GM12878 (cell line): ENCODE results near the gene RNPS1. TPM values are rescaled to one million over a fixed set of nuclear protein-coding genes. Genes with fewer than 3 reads are reported as not detected.

Experiments
- CBFB ChIP-seq: IDR thresholded peaks from 2 replicates; pipeline ENCODE4 v1.6.1; 2016; ENCODE audit warnings: antibody characterized with exemption, low read depth
- CREM ChIP-seq: IDR thresholded peaks from 2 replicates; pipeline ENCODE4 v1.6.1; 2014; ENCODE audit warnings: antibody characterized with exemption, low read depth
- DPF2 ChIP-seq: fragments of 450-650 bp; IDR thresholded peaks from 2 replicates; pipeline ENCODE4 v1.6.1; 2017; ENCODE audit warnings: mild to moderate bottlenecking
- EED ChIP-seq: sonication (generic); IDR thresholded peaks from 2 replicates; pipeline ENCODE4 v1.6.1; 2016; ENCODE audit warnings: antibody characterized with exemption, low read depth
- JUNB ChIP-seq: IDR thresholded peaks from 2 replicates; pipeline ENCODE4 v1.6.1; 2016; ENCODE audit warnings: antibody characterized with exemption, mild to moderate bottlenecking
- JUND ChIP-seq: IDR thresholded peaks from 2 replicates; pipeline ENCODE4 v1.6.1; 2012; ENCODE audit warnings: low read depth, mild to moderate bottlenecking, low read length, improper control_type of control experiment, moderate library complexity
- NFXL1 ChIP-seq: fragments of 450-650 bp; IDR thresholded peaks from 2 replicates; pipeline ENCODE4 v1.6.1; 2017; ENCODE audit warnings: antibody characterized with exemption, mild to moderate bottlenecking, borderline replicate concordance
- PAX5 ChIP-seq: IDR thresholded peaks from 2 replicates; pipeline ENCODE4 v1.6.1; 2011; ENCODE audit warnings: low read depth, low read length, borderline replicate concordance
- POLR2AphosphoS5 ChIP-seq: IDR thresholded peaks from 2 replicates; pipeline ENCODE4 v1.6.1; 2011; ENCODE audit warnings: mild to moderate bottlenecking, low read length, inconsistent platforms
- POU2F2 ChIP-seq: IDR thresholded peaks from 3 replicates; pipeline ENCODE4 v1.6.1; 2011; ENCODE audit warnings: low read depth, mild to moderate bottlenecking, low read length, borderline replicate concordance
- RUNX3 ChIP-seq: IDR thresholded peaks from 2 replicates; pipeline ENCODE4 v1.6.1; 2012; ENCODE audit warnings: low read length, inconsistent platforms
- YBX1 ChIP-seq: fragments of 450-650 bp; IDR thresholded peaks from 2 replicates; pipeline ENCODE4 v1.6.1; 2016; ENCODE audit warnings: antibody characterized with exemption
- ZNF622 ChIP-seq: fragments of 450-650 bp; IDR thresholded peaks from 2 replicates; pipeline ENCODE4 v1.6.1; 2017; ENCODE audit warnings: mild to moderate bottlenecking, inconsistent platforms
- polyA plus RNA-seq, 11 experiments: library from polyadenylated mRNA; depleted of rRNA in 4 of 11; unstranded in 6 of 11; stranded (reverse) in 5 of 11; fragments of >200 nt; fragmentation: Nextera tagmentation in 4 of 11; fragmentation: Illumina TruSeq in 1 of 11; extraction: Ambion mirVana in 4 of 11; extraction: Trizol in 1 of 11; gene quantifications; 1 replicate in 1 of 11; 2 replicates in 10 of 11; pipeline versions ENCODE4 v1.2.1 to v1.2.3, GENCODE V29; 2011 to 2016; ENCODE audit warnings: inconsistent platforms in 2 of 11, missing spikeins in 2 of 11, low read depth in 1 of 11
- total RNA-seq, 4 experiments: library from RNA; depleted of rRNA in 3 of 4; stranded (reverse); fragments of >200 nt in 3 of 4; fragmentation: Illumina TruSeq in 1 of 4; extraction: Trizol in 1 of 4; gene quantifications; 2 replicates each; pipeline versions ENCODE4 v1.2.1 to v1.2.3, GENCODE V29; 2013 to 2021
- TF ChIP-seq, protein P1 (sequence below): fragments of 150-350 bp; IDR thresholded peaks from 2 replicates; pipeline ENCODE4 v1.6.1; 2014; ENCODE audit warnings: mild to moderate bottlenecking, low read depth, low read length
- TF ChIP-seq, protein P2 (sequence below), 3 experiments: IDR thresholded peaks in 2 of 3; conservative IDR thresholded peaks in 1 of 3; 2 replicates each; pipeline ENCODE4 v1.5.1; 2011; ENCODE audit warnings: low read depth in 3 of 3, low read length in 3 of 3, mild to moderate bottlenecking in 3 of 3, control low read depth in 2 of 3, moderate library complexity in 2 of 3, inconsistent platforms in 1 of 3, mixed read lengths in 1 of 3; ENCODE audit not compliant: control insufficient read depth in 2 of 3, insufficient read depth in 1 of 3; ENCODE audit errors: extremely low read depth in 1 of 3
- TF ChIP-seq, protein P3 (sequence below): fragments of 450-650 bp; IDR thresholded peaks from 2 replicates; pipeline ENCODE4 v1.6.1; 2016; ENCODE audit warnings: mild to moderate bottlenecking, moderate library complexity, borderline replicate concordance
- TF ChIP-seq, protein P4 (sequence below): IDR thresholded peaks from 2 replicates; pipeline ENCODE4 v1.6.1; 2011; ENCODE audit warnings: low read depth, mild to moderate bottlenecking, low read length, moderate library complexity, borderline replicate concordance; ENCODE audit errors: extremely low read depth
- TF ChIP-seq, protein P5 (sequence below): fragments of 450-650 bp; IDR thresholded peaks from 2 replicates; pipeline ENCODE4 v1.6.1; 2018; ENCODE audit warnings: mild to moderate bottlenecking, low read depth, moderate library complexity; ENCODE audit not compliant: partially characterized antibody

Gene RNPS1
- total and polyA plus RNA-seq, 10 of the 15 experiments (the other 5 are each of a cell fraction or from before 2014, with no cell fraction given): 38.2 to 359 (median 188) TPM

DNA sequence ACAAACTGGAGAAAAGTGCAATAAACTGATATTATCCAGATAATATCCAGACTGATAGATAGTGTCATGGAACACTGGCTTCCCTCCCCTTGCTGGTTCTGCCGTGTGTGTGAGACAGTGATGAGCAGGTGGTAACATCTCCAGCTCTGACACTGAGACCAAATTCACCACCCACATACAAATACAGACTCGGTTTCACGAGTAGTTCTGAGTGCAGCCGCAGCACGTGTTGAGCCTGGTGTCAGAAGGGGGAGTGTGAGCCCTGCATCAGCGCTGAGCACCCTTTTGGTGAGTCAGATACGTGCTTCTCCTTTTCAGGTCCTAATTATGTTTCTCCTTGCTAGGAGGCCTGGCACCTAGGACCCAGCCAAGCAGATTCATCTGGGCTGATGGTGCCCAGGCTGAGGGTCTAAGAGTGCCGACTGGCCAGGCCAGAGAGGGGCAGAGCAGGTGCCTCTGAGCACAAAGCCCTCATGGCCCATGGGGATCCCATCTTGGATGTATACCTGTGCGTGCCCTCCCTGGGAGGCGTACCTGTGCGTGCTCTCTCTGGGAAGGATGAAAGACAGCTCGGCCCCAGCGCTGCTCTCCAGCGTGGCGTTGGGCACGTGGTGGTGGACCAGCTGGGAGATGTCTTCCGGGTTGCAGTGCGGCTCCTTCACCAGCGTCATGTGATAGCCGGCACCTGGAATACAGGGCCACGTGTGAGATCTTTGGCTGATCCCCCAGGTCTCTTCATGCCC lies 27.3 kb upstream of the RNPS1 start (continued):
- TF ChIP-seq, protein P1, sequence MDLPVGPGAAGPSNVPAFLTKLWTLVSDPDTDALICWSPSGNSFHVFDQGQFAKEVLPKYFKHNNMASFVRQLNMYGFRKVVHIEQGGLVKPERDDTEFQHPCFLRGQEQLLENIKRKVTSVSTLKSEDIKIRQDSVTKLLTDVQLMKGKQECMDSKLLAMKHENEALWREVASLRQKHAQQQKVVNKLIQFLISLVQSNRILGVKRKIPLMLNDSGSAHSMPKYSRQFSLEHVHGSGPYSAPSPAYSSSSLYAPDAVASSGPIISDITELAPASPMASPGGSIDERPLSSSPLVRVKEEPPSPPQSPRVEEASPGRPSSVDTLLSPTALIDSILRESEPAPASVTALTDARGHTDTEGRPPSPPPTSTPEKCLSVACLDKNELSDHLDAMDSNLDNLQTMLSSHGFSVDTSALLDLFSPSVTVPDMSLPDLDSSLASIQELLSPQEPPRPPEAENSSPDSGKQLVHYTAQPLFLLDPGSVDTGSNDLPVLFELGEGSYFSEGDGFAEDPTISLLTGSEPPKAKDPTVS: no peak
- no peak for TF ChIP-seq CBFB
- no peak for TF ChIP-seq EED
- no peak for TF ChIP-seq JUND
- no peak for TF ChIP-seq CREM
- TF ChIP-seq, protein P2, sequence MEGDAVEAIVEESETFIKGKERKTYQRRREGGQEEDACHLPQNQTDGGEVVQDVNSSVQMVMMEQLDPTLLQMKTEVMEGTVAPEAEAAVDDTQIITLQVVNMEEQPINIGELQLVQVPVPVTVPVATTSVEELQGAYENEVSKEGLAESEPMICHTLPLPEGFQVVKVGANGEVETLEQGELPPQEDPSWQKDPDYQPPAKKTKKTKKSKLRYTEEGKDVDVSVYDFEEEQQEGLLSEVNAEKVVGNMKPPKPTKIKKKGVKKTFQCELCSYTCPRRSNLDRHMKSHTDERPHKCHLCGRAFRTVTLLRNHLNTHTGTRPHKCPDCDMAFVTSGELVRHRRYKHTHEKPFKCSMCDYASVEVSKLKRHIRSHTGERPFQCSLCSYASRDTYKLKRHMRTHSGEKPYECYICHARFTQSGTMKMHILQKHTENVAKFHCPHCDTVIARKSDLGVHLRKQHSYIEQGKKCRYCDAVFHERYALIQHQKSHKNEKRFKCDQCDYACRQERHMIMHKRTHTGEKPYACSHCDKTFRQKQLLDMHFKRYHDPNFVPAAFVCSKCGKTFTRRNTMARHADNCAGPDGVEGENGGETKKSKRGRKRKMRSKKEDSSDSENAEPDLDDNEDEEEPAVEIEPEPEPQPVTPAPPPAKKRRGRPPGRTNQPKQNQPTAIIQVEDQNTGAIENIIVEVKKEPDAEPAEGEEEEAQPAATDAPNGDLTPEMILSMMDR (IDR thresholded peaks at IDR 0.05 in 2 of 3, conservative IDR thresholded peaks at IDR 0.05 in 1 of 3; ENCODE audit: control insufficient read depth in 2 of 3, extremely low read depth in 1 of 3, insufficient read depth in 1 of 3, low read depth in 3 of 3, low read length in 3 of 3): peak in 1 of 3 experiments; percentile 26; a peak in 2 of 6 replicates
- TF ChIP-seq, protein P3, sequence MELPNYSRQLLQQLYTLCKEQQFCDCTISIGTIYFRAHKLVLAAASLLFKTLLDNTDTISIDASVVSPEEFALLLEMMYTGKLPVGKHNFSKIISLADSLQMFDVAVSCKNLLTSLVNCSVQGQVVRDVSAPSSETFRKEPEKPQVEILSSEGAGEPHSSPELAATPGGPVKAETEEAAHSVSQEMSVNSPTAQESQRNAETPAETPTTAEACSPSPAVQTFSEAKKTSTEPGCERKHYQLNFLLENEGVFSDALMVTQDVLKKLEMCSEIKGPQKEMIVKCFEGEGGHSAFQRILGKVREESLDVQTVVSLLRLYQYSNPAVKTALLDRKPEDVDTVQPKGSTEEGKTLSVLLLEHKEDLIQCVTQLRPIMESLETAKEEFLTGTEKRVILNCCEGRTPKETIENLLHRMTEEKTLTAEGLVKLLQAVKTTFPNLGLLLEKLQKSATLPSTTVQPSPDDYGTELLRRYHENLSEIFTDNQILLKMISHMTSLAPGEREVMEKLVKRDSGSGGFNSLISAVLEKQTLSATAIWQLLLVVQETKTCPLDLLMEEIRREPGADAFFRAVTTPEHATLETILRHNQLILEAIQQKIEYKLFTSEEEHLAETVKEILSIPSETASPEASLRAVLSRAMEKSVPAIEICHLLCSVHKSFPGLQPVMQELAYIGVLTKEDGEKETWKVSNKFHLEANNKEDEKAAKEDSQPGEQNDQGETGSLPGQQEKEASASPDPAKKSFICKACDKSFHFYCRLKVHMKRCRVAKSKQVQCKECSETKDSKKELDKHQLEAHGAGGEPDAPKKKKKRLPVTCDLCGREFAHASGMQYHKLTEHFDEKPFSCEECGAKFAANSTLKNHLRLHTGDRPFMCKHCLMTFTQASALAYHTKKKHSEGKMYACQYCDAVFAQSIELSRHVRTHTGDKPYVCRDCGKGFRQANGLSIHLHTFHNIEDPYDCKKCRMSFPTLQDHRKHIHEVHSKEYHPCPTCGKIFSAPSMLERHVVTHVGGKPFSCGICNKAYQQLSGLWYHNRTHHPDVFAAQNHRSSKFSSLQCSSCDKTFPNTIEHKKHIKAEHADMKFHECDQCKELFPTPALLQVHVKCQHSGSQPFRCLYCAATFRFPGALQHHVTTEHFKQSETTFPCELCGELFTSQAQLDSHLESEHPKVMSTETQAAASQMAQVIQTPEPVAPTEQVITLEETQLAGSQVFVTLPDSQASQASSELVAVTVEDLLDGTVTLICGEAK: no peak
- peak; percentile 62 for TF ChIP-seq RUNX3
- TF ChIP-seq NFXL1: no peak
- no peak for TF ChIP-seq YBX1
- no peak for TF ChIP-seq JUNB
- TF ChIP-seq ZNF622: no peak
- TF ChIP-seq POU2F2: peak; percentile 41; the same call in 1 of the 3 replicates
- peak; percentile 53; the same call in 1 of the 2 replicates for TF ChIP-seq PAX5
- TF ChIP-seq POLR2AphosphoS5: no peak
- no peak for TF ChIP-seq DPF2
- TF ChIP-seq, protein P4, sequence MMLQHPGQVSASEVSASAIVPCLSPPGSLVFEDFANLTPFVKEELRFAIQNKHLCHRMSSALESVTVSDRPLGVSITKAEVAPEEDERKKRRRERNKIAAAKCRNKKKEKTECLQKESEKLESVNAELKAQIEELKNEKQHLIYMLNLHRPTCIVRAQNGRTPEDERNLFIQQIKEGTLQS: no peak
- TF ChIP-seq, protein P5, sequence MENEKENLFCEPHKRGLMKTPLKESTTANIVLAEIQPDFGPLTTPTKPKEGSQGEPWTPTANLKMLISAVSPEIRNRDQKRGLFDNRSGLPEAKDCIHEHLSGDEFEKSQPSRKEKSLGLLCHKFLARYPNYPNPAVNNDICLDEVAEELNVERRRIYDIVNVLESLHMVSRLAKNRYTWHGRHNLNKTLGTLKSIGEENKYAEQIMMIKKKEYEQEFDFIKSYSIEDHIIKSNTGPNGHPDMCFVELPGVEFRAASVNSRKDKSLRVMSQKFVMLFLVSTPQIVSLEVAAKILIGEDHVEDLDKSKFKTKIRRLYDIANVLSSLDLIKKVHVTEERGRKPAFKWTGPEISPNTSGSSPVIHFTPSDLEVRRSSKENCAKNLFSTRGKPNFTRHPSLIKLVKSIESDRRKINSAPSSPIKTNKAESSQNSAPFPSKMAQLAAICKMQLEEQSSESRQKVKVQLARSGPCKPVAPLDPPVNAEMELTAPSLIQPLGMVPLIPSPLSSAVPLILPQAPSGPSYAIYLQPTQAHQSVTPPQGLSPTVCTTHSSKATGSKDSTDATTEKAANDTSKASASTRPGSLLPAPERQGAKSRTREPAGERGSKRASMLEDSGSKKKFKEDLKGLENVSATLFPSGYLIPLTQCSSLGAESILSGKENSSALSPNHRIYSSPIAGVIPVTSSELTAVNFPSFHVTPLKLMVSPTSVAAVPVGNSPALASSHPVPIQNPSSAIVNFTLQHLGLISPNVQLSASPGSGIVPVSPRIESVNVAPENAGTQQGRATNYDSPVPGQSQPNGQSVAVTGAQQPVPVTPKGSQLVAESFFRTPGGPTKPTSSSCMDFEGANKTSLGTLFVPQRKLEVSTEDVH: no peak
